GM06990 (cell line): ENCODE measurements around the gene MYORG.

Source experiments
- DNase-seq: peaks from one replicate; pipeline ENCODE4 v3.0.0-alpha.2; 2011; ENCODE audit not compliant: insufficient read length; ENCODE audit errors: extremely low read depth
- H3K27me3 ChIP-seq: replicated peaks from 2 replicates; pipeline ENCODE4 v1.6.0; 2011; ENCODE audit warnings: low read length; ENCODE audit not compliant: control insufficient read depth, insufficient read depth
- H3K36me3 ChIP-seq: 2 replicates; pipeline ENCODE4 v1.5.1; 2011; ENCODE audit warnings: low read length; ENCODE audit not compliant: control insufficient read depth, insufficient read depth
- H3K4me3 ChIP-seq: replicated peaks from 2 replicates; pipeline ENCODE4 v1.5.1; 2011; ENCODE audit warnings: low read depth, mild to moderate bottlenecking, control low read depth, low read length
- CTCF ChIP-seq: IDR thresholded peaks from 2 replicates; pipeline ENCODE4 v1.5.1; 2011; ENCODE audit warnings: low read length, control low read depth, mild to moderate bottlenecking, inconsistent platforms; ENCODE audit not compliant: insufficient read depth, poor library complexity, severe bottlenecking

MYORG gene

GRCh38 chr9:34380034-34380510 is 3.4 kb upstream of the MYORG start:
- no peak overlapping the region for H3K4me3 ChIP-seq
- no peak for DNase-seq
- H3K36me3 ChIP-seq, result no peaks in the 10 kb centered on the region
- TF ChIP-seq CTCF, result no peak
- no peaks in the 10 kb centered on the region; the same call in 1 of the 2 replicates for H3K27me3 ChIP-seq

- TF ChIP-seq CTCF, result peak; percentile 97
- peak; percentile 76 for DNase-seq
- no peaks in the 10 kb centered on the region for H3K36me3 ChIP-seq
- peak overlapping the region; percentile 51 for H3K4me3 ChIP-seq
- H3K27me3 ChIP-seq, result no peaks in the 10 kb centered on the region; the same call in 1 of the 2 replicates
Measured at GRCh38 chr9:34379334-34380033, 2.8 kb upstream of the MYORG start.

- Histone ChIP-seq H3K4me3 (no peak overlapping the region), H3K27me3 (no peaks in the 10 kb centered on the region; the same call in 1 of the 2 replicates), H3K36me3 (no peaks in the 10 kb centered on the region)
- TF ChIP-seq CTCF, result no peak
- DNase-seq, result no peak
Measured at GRCh38 chr9:34378376-34379060, 1.8 kb upstream of the MYORG start.

- Histone ChIP-seq H3K4me3 (peak overlapping the region; percentile 74), H3K27me3 (no peaks in the 10 kb centered on the region; the same call in 1 of the 2 replicates), H3K36me3 (no peaks in the 10 kb centered on the region)
- no peak for DNase-seq
- TF ChIP-seq CTCF, result no peak
Measured at GRCh38 chr9:34377404-34377746, 677 bp upstream of the MYORG start.

- no peaks in the 10 kb centered on the region for H3K36me3 ChIP-seq
- peak; percentile 48 for DNase-seq
- peak; percentile 45 for TF ChIP-seq CTCF
- H3K27me3 ChIP-seq, result no peaks in the 10 kb centered on the region; the same call in 1 of the 2 replicates
- H3K4me3 ChIP-seq, result peak overlapping the region; percentile 74
Measured at GRCh38 chr9:34375901-34376595, 650 bp downstream of the MYORG start.
